Measurements from ENCODE around the gene LSM3.

LSM3 gene

DNA sequence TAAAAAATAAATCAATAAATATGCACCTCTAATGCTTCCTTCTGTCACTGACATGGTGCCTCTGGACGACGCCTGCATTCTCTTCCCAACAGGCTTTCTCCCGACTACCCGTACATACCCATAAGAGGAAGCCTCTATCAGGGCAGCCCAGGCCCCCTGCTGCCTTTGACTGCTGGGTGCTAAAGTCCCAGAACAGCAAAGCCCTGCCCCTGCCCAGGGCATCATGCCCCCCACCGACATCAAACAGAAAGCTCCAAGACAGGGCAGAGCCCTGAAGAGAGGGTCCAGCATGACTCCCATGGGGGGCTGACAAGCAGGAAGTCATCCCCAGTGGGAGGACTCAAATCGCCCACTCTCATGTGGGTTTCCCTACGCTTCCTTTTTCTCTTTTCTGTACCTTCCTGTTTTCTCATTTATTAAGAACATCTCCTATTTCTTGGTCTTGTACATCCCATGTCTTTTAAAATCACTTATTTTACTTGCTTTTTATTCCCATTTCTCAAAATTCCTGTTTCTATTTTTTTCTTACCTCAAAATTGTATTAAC lies 23.6 kb upstream of the LSM3 start:
- no peak overlapping the region for H3K4me3 ChIP-seq (ENCODE audit: low read depth, low read length)
- no peak for DNase-seq (ENCODE audit: low read depth)

DNA sequence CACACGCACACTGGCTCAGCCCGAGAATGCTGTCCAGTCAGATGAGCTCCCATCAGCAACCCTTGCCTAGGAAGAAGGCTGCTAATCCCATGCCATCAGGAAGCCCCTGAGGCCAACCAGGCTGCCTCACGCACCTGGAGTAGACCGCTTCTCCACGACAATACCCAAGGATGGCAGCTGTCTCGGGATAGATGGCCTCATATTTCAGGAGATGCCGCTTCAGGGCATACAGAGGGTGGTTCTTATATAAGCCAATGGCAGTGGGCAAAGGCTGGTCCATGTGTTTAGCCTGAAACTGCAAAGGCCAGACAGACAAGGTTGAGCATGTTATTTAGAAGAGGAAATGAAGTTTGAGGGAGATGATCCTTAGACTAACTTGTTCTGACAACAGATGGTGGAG lies 22.4 kb upstream of the LSM3 start:
- no peak for DNase-seq (ENCODE audit: low read depth)
- no peak overlapping the region for H3K4me3 ChIP-seq (ENCODE audit: low read depth, low read length)

- DNase-seq (ENCODE audit: low read depth) = no peak
- H3K4me3 ChIP-seq (ENCODE audit: low read depth, low read length) = no peak overlapping the region
These were observed 21.6 kb upstream of the LSM3 start for GRCh38 chr3:14156843-14157561.

- H3K4me3 ChIP-seq (ENCODE audit: low read depth, low read length) = no peak overlapping the region
These were observed 20.7 kb upstream of the LSM3 start for GRCh38 chr3:14157951-14158350.

GRCh38 chr3:14158370-14158769 lies 20.2 kb upstream of the LSM3 start:
- no peak overlapping the region for H3K4me3 ChIP-seq (ENCODE audit: low read depth, low read length)
- no peak for DNase-seq (ENCODE audit: low read depth)

More at GRCh38 chr3:14157951-14158350, 20.7 kb upstream of the LSM3 start:
- DNase-seq (ENCODE audit: low read depth) = no peak

- DNase-seq (ENCODE audit: low read depth) = no peak
- H3K4me3 ChIP-seq (ENCODE audit: low read depth, low read length) = no peak overlapping the region
These were observed 19.2 kb upstream of the LSM3 start for GRCh38 chr3:14159426-14159825.

DNA sequence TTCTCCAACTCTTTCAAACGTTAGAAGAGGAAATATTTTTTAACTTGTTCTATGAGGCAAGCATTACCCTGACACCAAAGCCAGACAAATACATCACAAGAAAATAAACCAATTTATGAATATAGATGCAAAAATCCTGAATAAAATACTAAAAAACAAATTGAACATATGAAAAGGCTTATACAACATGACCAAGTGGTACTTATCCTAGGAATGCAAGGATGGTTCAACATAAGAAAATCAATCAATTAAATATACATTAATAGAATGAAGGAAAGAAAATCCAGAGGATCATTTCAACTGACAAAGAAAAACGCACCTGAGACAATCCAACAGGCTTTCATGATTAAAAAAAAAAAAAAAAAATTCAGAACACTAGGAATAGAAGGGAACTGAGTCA lies 17.3 kb upstream of the LSM3 start:
- no peak overlapping the region for H3K4me3 ChIP-seq (ENCODE audit: low read depth, low read length)
- no peak for DNase-seq (ENCODE audit: low read depth)

DNA sequence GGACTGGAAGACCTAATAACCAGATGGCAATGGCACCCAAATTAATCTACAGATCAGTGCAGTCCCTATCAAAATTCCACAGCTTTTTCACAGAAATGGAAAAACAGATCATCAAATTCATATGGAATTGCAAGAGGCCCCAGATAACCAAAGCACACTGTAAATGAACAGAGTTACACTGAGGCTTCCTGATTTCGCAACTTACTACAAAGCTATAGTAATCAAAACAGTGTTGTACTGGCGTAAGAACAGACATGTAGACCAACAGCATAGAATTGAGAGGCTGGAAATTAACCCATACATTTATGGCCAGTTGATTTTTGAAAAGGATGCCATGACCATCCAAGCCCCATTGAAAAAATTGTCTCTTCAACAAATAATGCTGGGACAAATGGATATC lies 16.4 kb upstream of the LSM3 start:
- no peak overlapping the region for H3K4me3 ChIP-seq (ENCODE audit: low read depth, low read length)
- no peak for DNase-seq (ENCODE audit: low read depth)

DNA sequence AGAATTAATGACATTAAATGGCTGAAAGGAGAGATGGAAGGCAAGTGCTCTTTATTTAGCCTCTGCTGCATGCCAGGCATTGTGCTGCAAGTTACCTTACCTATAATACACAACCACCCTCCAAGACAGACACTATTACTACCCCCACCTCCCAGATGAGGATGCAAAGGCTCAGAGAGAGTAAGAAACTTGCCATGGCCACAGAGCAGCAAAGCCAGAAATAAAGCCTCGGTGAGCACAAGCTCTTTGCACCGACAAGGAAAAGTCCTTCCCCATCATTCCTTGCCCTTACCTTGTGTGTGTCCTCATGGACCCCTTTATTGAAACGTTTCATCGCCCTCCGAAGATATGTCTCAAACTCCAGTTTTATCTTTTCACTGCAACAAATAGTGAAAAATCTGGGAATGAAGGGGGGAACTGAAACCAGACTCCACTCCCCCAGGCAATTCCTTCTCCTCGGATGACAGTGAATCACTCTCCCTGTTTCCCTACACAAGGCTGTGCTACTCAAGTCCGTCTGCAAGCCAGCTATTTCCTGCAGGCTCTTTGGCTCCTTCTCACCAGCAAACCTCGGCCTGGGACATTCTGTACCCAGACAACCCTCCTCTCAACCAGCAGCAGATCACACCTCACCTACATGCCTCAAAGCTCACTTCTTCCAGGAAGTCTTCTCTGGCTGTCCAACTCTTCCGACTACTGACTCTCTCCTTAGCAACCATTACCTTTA lies 11.6 kb upstream of the LSM3 start:
- peak; percentile 43 for DNase-seq (ENCODE audit: low read depth)
- no peak overlapping the region for H3K4me3 ChIP-seq (ENCODE audit: low read depth, low read length)

DNA sequence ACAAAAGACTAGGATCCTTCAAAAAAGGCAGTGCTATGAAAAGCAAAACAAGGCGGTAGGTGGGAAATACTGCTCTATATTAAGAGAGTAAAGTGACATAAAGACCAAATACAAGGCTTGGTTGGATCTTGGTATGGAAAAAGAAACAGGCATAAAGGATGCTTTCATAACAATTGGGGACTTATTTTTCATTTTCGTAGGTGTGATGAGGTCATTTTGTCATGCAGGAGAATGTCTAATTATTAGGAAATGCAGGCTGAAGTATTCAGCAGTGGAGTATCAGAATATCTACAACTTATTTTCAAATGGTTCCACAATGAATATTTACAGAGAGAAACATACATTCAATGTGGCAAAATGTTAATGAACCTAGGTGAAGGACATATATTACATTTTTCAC lies 9.2 kb upstream of the LSM3 start:
- DNase-seq (ENCODE audit: low read depth) = no peak
- H3K4me3 ChIP-seq (ENCODE audit: low read depth, low read length) = no peak overlapping the region

GRCh38 chr3:14169871-14170270 lies 8.7 kb upstream of the LSM3 start:
- H3K4me3 ChIP-seq (ENCODE audit: low read depth, low read length) = no peak overlapping the region
- no peak for DNase-seq (ENCODE audit: low read depth)

DNA sequence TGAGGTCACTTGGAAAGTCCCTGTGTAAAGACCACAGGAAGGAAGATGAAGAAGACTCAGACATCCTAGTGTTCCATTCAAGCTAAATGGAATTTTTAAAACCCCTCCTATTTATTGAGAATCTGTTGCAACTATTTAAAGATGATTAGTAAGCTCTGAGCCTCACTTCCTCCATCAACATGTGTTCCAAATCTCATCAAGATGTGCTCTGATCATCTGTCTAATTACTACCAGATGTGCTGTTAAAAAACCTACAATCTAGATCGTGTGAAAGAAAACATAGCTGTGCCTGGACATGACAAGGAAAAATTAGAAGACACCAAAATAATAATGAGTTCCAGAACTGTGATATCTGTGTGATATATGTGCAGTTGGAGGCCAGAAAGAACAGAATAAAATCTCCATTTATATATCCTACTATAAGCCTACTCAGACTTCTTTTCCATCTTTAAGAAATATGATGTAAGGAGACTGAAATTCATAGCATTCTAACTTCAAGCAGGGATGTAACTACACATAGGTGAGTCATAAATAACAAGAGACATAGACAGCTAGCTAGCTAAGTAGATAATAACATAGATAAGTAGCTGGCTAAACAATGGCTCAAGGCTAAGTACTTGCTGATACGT lies 8.0 kb upstream of the LSM3 start:
- peak; percentile 28 for DNase-seq (ENCODE audit: low read depth)
- no peak overlapping the region for H3K4me3 ChIP-seq (ENCODE audit: low read depth, low read length)

DNA sequence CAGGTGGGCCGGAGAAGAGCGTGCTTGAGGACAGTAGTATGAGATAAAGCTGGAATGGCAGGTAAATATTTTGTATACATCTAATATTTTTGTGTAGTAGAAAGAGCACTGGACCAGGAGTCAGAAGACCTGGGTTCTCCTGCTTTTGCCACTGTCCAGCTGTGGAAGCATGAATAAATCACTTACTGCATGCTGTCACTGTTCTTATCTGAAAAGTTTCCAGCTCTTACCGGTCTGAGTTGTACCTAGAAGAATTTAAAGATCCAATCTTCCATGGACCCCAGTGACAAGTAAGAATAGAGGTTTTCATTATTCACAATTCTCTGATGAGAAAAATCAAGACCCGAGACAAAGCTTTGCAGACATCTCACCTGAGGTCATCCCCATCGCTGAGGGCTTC lies 6.1 kb upstream of the LSM3 start:
- DNase-seq (ENCODE audit: low read depth) = no peak
- H3K4me3 ChIP-seq (ENCODE audit: low read depth, low read length) = no peak overlapping the region

DNA sequence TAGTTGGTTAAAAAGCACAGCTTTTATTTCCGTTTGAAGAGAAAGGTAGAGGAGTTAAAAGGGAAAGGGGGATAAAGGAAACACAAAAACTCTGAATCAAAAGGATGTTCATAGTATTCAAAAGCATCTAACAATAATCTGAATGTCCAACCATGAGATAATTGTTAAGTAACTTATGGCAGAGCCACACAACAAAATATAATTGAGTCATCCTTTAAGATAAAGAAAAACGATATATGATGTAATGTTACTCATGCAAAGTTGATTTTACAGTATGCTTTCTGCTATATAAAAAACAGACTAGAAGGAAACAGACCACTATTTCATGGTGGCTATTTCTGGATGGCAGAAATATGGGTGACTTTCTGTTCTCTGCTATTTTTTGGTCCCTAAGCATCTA lies 4.1 kb upstream of the LSM3 start:
- no peak overlapping the region for H3K4me3 ChIP-seq (ENCODE audit: low read depth, low read length)
- DNase-seq (ENCODE audit: low read depth) = no peak

- DNase-seq (ENCODE audit: low read depth) = no peak
- H3K4me3 ChIP-seq (ENCODE audit: low read depth, low read length) = no peak overlapping the region
These were observed 3.1 kb upstream of the LSM3 start for GRCh38 chr3:14175383-14176037.

DNA sequence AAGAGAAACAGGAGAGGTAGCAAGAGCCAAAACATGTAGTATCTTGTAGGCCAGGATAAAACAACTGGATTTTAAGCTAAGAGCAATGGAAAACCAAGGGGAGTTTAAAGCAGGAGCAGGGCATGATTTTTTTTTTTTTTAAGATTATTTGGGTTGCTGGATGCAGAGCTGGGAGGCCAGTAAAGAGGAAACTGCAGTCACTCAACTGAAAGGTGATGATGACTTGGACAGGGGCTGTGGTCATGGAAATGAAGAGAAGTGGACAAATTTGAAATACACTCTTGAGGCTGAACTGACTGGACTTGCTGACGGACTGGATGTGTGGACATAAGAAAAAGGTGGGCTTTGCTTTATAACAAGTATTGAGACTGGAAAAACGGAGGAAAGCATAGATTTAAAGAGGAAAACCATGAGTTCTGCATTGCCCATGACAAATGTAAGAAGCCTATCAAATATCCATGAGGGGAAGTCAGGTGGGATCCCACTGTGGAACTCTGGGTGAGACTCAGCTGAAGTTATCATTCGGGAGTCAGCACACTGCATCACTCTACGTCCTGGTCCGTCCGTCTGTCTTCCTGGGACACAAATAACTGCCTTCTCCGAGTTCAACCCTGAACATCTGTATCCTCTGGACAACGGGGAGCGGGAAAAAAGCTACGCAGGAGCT lies 904 bp upstream of the LSM3 start:
- DNase-seq (ENCODE audit: low read depth) = no peak
- H3K4me3 ChIP-seq (ENCODE audit: low read depth, low read length) = peak overlapping the region; percentile 92

DNA sequence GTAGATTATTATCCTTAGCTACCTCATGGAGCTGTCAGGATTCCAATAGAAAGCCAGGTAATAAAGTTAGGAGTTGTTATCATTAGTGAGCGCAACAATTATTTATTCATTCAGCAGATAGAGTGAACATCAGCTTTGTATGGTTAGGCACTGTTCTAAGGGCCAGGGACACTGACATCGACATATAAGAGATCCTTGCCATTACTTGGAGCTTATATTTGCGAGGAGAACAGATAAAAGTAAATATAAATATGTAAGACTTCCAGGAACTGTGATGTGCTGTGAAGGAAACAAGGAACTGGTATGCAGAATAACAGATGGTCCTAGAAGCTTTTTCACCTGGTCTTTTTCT lies 473 bp downstream of the LSM3 start:
- H3K4me3 ChIP-seq (ENCODE audit: low read depth, low read length) = peak overlapping the region; percentile 92
- no peak for DNase-seq (ENCODE audit: low read depth)

GRCh38 chr3:14179795-14180194 lies 1.2 kb downstream of the LSM3 start:
- H3K4me3 ChIP-seq (ENCODE audit: low read depth, low read length) = no peak overlapping the region
- no peak for DNase-seq (ENCODE audit: low read depth)

DNA sequence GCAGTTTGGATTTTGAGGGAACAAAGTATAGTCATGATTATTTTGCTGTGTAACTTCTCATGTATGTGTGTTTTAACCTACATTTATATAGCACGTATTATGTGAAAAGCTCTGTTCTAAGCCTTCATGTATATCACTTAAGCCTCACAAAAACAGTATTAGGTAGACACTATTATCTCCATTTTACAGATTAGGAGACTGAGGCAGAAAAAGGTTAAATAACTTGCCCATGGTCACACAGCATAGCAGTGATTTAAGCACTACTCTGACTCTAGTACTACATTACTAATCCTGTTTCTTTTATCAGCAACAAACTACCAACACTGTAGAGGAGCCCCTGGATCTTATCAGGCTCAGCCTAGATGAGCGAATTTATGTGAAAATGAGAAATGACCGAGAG lies 2.6 kb downstream of the LSM3 start:
- H3K4me3 ChIP-seq (ENCODE audit: low read depth, low read length) = no peak overlapping the region
- DNase-seq (ENCODE audit: low read depth) = no peak
